AG20443 (cell line): Measurements from ENCODE around the gene MRPS35.
A peak's percentile ranks its signal among the peaks of the same experiment; 100 is the strongest.

Experiments used
- DNase-seq: peaks from one replicate; pipeline ENCODE4 v3.0.0; 2012; ENCODE audit warnings: low spot score, mixed read lengths

MRPS35 gene

DNA sequence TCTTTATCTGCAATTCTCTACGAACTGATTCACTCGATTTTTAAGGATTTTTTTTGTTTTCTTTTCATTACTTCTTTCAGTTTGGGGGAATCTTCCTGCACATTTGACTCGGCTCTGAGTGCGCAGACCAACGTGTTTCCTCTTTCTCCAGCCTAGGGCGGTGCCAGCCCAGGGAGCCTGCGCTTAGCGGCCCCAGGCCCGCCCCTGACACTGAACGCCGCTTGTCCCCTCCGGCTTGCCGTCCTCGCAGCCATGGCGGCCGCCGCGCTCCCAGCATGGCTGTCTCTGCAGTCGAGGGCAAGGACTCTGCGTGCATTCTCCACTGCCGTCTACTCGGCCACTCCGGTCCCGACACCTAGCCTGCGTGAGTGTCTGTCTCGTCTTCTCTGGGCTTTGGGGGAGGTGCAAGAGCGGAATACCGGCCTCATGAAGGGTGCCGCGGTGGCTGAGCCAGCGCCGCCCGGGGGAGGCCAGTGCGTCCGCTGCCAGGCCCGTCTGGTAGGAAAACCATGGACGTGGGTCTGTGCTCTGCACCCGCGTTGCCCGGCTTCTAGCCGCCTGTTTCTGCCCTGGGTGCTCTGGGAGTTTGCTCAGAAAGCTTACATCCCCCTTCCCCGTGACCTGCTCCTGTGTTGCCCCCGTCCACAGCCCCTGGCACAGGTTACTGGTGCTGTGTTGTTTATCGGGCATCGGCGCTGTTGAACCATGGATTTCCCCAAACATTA is at the start of gene MRPS35:
Gene MRPS35 (plus strand): TSS at position 241 of the 725 bp plus-strand sequence. CDS start 12 bp downstream, at position 253.
- DNase-seq, result peak; percentile 96

DNA sequence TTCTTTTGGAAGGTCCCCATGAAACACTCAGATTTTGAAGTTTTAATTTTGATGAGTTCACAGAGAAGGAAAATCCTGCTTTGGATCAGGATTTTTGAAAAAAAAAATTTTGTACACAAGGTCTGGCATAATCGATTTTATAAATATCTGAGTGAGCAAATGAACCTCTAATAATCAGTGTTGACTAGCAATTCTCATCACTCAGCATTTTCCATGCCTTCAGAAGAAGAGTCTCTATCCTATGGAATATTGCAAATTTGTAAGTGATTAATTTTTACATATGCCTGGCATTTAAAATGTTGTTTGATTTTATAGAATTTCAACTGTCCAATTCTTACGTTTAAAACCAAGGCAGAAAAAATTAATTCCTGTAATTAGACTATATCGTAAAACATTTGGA is 44.9 kb upstream of the MRPS35 start:
- DNase-seq, result no peak

DNA sequence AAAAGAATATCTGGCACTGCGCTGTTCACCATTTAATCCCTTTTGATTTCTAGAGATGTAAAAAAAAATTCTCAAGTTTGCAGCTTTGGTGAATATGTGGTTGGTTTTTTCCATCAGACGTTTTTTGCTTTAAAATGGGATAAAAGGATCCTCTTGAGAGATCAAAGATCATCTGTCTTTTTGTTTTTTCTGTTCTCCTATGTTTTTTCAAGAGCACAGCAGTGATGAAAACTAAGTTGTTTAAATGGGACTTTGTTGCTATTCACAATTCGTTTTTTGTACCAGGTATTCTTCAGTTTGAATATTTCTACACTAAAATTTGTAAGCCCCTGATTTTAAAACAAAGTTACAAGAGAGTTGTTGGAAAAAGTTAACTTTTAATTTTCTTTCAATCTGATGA is 44.1 kb upstream of the MRPS35 start:
- no peak for DNase-seq

DNA sequence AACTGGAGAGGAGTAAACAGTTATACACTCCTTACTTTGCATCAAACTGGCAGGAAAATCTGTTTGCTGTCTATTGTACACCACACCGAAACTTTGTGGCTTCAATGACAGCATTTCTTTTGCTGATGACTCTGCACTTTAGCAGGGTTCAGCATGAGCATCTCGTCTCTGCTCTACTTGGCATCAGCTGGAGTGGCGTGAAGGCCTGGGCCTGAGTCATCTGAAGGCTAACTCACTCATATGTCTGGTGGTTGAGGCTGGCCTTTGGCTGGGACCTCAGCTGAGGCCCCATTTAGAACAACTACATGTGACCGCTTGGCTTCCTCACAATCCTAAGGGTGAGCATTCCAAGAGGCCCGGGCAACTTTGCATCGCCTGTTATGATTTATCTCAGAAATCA is 43.1 kb upstream of the MRPS35 start:
- peak; percentile 94 for DNase-seq

DNA sequence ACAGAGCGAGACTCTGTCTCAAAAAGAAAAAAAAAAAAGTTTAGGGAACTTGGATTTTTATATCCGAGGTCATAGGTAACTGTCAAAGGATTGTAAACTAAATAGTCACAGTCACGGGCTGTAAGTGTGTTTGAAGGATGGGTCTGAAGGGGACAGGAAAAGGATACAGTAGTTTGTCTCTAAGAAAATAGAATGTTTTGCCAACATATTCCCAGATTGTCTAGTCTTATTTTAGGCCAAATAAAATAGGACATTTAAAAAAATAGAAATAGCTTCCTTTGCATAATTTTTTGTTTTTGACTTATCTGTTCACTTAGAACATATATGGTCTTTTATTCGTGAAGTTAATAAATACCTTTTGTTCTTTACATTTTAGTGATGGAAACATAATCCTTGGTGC is 38.6 kb upstream of the MRPS35 start:
- no peak for DNase-seq

DNA sequence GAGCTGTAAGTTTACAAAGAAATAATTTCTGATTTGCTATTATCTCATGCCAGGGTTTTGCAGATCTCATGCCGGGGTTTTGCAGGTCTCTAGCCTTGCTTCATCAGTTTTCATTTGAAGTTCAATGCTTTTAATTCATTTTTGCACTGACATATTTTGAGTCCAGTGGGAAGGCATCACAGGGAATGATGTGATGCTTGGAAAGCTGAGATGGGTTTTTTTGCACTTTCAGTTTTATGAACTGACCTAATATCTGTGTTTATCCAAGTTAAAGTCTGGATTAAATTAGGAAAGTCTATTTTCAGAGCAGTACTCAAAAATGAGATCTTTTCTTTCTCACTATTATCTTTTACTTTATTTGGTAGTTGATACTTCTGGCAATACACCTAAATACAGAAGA is 38.0 kb upstream of the MRPS35 start:
- no peak for DNase-seq

DNA sequence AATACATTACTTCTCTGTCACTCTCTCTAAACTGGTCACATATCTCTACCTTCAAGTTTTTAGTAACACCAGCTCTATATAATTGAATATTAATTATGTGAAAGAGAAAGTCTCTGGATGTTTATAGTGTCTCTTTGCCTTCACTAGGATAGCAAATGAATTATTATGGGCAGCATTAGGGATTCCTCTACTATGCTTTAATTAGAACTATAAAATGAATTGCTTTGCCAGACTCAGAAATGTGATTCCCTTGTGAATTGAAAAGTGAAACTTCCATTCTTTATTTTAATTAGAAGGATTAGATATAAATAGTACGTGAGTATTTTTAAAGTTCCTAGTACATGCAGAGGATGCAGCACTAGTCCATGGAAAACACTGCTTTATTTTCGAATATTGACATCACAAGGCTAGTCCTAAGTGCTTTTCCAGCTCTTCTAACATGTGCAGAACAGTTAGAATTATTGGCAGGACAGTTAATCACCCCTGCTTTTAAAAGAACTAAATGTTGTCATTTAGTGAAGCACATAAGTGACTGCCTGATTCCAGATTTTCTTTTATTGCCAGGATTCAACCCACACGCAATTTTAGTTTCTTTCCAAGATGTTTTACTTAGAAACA is 37.4 kb upstream of the MRPS35 start:
- no peak for DNase-seq

DNA sequence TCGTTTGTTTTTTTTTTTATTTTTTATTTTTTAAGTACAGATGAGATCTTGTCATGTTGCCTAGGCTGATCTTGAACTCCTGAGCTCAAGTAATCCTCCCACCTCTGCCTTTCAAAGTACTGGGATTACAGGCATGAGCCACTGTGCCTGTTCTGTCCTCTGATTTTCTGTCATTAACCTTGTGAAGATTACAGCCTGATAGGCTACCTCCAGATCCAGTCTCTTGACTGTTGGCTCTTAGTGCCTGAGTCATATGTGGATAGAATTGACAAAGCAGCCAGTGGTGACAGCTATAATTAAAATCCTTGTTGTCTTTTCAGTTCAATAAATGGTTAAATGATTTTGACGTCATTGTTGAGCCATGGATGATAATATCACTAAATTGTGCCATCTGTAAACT is 35.6 kb upstream of the MRPS35 start:
- no peak for DNase-seq

DNA sequence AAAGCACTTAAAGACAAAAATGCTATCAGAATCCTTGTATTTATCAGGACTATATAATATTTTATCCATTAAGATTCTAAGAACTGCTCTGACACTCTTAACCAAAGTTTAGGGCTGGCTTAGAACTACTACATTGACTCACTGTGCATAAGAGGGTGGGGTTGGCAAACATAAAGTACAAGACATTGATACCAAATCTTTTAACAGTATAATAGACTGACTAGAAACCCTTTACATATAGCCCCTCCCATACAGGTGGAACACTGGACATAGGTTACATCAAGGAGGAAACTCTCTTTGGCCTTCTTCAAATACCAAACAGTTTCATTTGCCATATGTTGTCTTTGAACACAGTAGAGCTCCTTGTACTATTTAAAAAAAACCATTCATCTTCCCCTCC is 30.0 kb upstream of the MRPS35 start:
- no peak for DNase-seq

DNA sequence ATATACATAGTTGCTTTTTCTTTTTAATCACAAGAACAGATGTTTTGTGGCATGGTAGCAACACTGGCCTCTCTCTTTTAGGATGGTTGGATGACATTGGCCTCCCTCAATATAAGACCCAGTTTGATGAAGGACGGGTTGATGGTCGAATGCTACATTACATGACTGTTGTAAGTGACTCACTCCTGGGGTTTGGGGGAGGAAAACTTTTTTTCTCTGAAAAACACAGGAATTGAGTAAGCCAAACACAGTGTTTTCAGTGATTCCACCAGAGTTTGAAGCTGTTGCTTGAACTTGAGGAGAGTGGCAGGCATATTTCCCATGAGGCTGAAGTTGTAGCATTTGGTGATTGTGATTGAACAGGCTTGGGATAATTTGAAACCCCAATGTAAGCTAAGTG is 28.1 kb upstream of the MRPS35 start:
- no peak for DNase-seq

DNA sequence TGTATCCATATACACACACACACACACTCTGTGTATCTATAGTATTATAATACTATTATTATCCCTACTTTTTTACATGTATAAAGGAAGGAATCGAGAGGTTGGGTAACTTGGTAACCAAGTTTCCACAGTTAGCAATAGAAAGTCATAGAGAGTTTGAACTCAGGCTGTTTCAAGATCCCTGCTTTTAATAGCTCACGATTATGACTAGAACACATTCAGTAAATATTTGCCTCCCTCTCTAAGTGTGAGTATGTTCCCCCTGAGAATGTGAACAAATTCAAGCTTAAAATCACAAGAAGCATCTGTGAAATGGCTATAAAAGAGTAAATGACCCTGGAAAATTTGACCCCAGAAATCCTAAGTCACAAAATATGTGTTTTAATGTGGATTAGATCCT is 25.4 kb upstream of the MRPS35 start:
- no peak for DNase-seq

DNA sequence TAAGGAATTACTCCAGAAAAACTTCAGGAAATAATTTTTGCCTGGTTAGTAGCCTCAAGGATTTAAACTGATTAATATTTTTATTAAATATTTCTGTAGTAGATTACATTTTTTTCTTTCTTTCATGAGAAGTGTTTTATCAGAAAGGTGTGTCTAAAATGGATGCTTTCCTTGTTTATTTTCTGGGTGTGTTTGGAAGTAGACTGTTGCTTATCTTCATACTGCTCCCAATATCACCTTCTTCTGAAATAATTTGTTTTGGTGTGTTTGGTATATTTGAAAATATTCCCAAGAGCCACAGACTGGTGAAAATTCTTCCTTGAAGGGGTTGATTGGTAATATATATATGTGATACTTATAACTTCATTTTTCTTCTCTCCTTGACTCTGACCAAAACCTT is 24.5 kb upstream of the MRPS35 start:
- no peak for DNase-seq

DNA sequence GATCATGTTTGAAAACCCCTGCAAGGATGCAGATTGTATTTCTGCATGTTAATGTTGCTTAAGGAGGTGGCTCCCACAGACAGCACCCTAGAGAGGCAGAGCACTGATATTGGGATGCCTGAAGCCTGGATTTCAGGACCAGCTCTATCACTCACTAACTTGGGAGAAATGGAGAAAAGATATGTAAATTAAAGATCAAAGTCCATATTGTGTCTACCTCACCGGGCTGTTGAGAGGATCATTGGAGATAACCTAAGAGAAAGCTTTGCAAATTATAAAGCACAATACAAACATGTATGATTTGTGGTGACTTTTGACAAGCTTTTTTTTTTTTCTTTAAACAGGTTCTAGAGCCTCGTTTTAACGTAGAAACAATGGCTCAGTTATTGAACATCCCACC is 22.0 kb upstream of the MRPS35 start:
- DNase-seq, result no peak

DNA sequence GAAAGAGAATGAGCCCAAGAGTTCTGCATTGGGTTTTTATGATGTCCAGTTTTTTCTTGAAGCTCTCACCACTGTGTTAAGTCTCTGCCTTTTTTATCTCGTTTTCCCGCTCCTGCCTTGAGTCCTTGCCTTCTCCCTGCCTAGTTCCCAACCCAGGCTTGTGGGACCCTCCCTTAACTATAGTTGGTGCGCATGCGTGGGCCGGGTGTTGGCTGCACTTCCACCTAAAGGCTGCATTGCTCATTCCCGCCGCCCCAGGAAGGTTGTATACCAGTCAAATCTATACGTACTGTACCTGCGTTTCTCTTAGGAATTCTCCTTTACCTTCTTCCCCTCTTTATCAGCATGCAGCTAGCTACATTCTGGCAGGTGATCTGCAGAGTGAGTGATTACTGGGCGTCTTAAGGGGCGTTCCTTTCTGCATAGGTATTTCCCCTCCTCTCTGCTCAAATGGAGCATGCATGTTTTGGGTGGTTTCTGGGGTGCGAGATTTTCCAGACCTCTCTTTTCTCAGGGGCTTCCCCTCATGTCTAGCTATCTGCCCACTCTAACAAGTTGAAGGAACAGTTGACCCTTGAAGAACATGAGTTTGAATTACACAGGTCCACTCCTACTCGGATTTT is 21.0 kb upstream of the MRPS35 start:
- no peak for DNase-seq

DNA sequence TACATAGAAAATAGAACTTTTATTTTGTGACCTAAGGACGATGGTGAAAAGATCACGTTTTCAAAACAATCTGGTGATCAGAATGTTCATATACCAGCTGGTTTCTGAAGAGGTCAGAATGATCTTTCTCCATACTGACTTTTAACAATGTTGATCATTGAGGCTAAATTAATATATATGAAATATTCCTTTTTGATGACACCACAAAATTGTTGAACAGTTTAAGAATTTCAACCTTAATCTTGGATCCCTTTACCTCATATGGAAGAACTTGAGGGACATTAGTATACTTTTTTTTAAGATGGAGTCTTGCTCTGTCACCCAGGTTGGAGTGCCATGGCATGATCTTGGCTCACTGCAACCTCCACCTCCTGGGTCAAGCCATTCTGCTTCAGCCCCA is 17.2 kb upstream of the MRPS35 start:
- DNase-seq, result no peak

DNA sequence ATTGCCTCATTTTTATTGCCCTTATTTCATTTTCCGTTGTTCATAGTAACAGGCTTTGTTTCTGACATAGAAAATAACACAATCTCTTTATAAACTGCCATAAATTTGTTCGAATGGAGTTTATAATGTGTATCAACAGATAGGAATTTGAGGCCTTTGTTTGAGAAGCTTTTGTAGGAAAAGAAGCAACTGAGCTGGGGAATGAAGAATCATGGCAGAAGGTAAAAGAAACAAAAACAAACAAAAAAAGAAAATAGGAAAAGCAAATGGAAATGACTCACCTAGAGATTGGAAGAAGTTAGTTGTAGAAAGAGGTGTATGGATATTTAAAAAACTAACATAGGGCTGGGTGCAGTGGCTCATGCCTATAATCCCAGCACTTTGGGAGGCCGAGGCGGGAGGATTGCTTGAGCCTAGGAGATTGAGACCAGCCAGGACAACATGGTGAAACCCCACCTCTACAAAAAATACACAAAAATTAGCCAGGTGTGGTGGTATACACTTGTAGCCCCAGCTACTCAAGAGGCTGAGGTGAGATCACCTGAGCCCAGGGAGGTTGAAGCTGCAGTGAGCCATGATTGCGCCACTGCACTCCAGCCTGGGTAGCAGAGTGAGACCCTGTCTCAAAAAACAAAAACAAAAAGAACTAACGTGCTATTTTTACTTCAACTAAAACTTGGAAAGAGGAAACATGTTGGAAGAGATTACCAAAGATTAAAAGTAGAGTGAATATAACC is 14.9 kb upstream of the MRPS35 start:
- DNase-seq, result no peak

DNA sequence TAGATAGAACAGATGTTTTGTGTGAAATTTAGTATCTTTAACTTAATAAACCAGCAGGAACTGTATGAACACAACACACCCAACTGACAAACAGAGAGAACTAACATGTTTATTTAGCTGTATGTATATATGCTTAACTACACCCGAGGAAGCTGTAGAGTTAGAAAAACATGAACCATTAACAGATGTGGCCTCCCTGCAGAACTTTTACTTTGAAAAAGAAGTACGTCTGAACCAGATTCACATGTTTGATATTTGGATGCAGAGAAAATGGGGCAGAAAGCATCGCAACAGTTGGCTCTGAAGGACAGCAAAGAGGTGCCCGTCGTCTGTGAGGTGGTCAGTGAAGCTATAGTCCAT is 14.4 kb upstream of the MRPS35 start, which contains the start of gene REP15:
Gene REP15 (plus strand): TSS at position 155 of the 360 bp plus-strand sequence. CDS start 116 bp downstream, at position 271.
- no peak for DNase-seq

DNA sequence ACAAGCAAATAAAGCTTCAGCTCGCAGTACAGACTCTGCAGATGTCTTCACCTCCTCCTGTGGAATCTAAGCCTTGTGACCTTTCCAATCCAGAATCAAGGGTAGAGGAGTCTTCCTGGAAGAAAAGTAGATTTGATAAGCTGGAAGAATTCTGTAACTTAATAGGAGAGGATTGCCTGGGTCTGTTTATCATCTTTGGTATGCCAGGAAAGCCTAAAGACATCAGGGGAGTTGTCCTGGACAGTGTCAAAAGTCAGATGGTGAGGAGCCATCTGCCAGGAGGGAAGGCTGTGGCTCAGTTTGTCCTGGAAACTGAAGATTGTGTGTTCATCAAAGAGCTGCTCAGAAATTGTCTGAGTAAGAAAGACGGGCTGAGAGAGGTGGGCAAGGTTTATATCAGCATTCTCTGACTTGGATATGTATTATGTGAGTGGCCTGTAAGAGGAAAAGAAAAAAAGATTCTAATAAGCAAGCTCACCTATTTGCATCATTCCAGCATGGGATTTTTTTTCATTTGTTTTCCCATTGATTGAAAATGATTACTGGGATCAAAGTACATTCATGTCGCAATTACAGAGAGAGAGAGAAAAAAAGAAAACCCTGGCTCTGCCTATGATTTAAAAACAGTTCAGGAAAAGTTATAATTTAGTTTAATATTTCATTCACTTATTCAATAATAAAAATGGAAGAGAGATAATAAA is 13.6 kb upstream of the MRPS35 start:
- DNase-seq, result no peak

DNA sequence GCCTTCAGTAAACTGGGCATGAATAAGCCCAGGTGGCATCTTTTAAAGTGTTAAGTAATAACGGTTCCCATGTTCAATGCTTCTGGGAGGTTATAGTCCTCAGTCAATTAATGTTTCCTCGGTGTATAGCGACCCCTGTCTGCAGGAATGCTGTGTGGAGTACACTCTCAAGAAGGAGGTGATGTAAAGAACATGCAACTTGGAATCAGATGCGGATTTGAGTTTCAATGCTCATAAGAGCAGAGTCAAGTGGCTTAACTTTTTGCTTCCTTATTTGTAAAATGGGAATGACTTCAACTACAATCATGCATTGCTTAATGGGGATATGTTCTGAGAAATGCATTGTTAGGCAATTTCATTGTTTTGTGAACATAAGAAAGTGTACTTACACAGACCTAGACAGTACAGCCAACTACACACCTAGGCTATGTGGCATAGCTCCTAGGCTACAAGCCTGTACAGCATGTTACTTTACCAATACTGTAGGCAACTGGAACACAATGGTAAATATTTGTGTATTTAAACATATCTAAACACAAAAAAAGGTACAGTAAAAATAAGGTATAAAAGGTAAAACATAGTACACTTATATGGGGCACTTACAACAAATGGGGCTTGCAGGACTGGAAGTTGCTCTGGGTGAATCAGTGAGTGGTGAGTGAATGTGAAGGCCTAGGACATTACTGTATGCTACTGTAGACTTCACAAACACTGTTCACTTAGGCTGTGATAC is 6.7 kb upstream of the MRPS35 start:
- peak; percentile 77 for DNase-seq

DNA sequence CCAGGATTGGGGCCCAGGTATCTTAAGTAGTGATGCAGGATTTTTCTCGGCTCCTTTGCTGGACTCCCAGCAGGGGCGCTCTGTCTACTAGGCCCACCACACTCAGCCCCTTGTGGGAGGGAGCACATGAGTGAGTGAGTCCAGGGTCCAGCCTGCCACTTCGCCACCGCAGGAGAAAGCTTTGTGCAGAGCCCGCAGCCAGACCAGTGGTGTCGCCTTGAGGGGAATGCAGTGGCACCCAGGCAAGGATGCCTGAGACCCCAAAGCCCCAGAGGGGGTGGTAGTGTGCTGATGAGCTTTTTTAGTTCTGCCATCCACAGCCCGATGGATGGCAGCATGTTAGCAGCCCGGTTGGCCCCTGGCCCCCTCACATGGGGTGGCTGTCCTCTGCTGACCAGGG is 5.4 kb upstream of the MRPS35 start:
- DNase-seq, result no peak

DNA sequence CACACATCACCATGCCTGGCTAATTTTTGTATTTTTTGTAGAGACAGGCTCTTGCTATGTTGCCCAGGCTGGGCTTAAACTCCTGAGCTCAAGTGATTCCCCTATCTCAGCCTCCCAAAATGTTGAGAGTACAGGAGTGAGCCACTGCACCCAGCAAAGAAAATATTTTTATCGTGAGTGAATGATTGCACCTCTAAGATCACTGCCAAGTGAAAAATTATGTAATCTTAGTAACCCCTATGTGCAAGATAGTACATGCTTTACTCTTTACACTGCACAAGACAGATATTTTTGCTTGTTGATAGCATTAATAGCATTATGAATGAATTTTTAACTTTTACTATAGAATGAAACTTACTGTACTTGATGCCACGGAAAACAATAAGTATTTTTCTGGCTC is 3.4 kb upstream of the MRPS35 start:
- DNase-seq, result no peak
